GM12875 (cell line): ENCODE data around the gene INPP5A.

Experiments
- H3K4me3 ChIP-seq: one replicate; pipeline ENCODE4 v1.5.1; 2011; ENCODE audit warnings: low read depth, low read length, control low read depth
- TF ChIP-seq, protein P1 (sequence below): IDR thresholded peaks from 2 replicates; pipeline ENCODE4 v1.5.1; 2011; ENCODE audit warnings: low read depth, mild to moderate bottlenecking, control low read depth, inconsistent platforms, low read length, moderate library complexity, borderline replicate concordance; ENCODE audit not compliant: insufficient read depth

INPP5A gene

DNA sequence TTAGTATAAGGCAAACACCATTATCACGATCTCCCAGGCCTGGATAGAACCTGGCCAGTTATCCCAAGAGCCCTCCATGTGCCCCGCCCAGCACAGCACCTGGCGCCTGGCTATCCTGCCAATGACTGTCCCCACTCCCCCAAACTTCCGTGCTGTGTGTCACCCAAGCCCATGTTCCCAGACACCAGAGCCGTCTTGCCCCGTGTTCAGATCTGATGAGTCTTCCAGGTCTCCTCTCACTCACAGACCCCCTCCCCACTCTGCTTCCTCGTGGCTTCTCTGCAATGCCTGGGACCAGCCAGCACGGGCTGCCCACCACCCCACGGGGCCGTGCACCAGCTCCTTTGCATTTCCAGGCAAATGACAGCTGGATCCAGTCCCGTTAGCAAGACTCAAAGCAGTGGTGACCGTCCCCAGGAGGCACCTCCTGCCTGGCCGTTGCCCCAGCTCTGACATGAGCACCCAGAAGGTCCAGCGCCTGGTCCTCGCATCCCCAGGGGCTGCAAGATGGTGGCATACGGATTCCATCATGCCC is 43.8 kb upstream of the INPP5A start:
- TF ChIP-seq, protein P1, sequence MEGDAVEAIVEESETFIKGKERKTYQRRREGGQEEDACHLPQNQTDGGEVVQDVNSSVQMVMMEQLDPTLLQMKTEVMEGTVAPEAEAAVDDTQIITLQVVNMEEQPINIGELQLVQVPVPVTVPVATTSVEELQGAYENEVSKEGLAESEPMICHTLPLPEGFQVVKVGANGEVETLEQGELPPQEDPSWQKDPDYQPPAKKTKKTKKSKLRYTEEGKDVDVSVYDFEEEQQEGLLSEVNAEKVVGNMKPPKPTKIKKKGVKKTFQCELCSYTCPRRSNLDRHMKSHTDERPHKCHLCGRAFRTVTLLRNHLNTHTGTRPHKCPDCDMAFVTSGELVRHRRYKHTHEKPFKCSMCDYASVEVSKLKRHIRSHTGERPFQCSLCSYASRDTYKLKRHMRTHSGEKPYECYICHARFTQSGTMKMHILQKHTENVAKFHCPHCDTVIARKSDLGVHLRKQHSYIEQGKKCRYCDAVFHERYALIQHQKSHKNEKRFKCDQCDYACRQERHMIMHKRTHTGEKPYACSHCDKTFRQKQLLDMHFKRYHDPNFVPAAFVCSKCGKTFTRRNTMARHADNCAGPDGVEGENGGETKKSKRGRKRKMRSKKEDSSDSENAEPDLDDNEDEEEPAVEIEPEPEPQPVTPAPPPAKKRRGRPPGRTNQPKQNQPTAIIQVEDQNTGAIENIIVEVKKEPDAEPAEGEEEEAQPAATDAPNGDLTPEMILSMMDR = no peak
- no peak overlapping the region for H3K4me3 ChIP-seq

DNA sequence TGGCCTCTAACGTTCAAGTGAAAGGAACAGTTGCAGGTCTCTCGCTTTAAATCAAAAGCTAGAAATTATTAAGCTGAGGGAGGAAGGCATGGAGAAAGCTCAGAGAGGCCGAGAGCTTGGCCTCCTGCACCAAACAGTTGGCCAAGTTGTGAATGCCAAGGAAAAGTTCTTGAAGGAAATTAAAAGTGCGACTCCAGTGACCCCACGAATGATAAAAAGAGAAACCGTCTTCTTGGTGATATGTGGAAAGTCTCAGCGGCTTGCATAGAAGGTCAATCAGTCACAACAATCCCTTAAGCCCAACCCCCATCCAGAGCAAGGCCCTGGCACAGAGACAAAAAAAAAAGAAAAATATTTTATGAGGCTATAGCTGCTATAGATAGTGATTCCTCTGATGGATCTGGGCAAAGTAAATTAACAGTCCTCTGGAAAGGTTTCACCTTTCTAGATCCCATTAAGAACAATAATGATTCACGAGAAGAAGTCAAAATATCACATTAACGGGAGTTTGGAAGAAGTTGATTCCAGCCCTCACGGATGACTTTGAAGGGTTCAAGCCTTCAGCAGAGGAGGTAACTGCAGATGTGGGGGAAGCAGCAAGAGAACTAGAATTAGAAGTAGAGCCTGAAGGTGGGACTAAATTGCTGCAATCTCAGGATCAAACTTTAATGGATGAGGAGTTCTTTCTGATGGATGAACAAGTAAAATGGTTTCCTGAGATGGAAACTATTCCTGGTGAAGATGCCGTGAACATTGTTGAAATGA is 42.5 kb upstream of the INPP5A start:
- no peak overlapping the region for H3K4me3 ChIP-seq
- TF ChIP-seq, protein P1 = no peak

DNA sequence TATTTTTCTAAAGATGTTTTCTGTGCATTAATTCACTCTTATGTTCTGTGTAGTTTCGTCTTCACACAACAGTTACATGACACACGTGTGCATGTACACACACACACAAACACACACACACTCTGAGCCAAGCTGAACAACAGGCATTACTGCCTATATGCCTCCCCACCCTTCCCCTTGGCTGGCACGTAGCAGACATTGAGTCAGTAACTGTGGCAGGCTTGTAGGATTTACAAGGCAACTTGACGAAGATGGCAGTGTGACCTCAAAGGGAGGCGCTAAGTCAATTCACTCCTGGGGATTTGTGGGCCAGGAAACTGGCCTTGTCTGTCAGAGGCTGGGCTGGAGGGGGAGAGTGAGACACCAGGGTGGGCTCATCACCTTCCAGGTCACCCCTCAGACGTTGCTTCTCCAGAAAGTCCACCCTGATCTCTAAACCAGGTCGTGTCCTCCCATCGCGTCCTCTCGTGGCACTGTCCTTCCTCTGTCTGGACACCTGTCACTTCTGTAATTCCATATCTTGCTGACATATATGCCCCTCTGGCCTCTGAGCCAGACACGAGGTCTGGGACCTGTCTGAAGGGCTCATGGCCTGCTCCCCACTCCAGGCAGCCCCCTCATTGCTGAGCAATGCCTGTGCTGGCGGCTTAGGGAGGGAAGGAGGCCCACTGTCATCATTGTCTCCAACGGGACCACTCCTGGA is 41.1 kb upstream of the INPP5A start:
- TF ChIP-seq, protein P1 = no peak
- no peak overlapping the region for H3K4me3 ChIP-seq

DNA sequence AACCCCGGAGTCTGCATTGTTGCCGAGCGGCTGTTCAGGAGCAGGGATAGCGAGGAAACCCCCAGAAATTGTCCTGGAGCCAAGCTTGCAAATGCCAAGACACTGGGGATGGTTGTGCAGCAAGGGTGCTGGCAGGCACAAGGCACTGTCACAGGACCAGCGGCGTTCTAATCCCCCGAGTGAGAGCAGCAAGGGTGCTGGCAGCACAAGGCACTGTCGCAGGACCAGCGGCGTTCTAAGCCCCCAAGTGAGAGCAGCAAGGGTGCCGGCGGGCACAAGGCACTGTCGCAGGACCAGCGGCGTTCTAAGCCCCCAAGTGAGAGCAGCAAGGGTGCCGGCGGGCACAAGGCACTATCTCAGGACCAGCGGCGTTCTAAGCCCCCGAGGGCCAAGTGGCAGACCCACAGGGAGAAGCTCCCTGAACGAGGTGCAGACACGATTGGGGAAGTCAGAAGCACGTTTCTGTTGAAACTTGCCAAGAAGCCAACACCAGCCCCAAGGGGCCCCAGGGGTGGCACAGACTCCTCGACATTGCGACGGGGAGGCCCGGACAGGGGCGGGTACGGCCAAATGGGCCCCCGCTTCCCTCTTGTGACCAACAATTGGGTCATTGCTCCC is 40.4 kb upstream of the INPP5A start:
- TF ChIP-seq, protein P1 = no peak

DNA sequence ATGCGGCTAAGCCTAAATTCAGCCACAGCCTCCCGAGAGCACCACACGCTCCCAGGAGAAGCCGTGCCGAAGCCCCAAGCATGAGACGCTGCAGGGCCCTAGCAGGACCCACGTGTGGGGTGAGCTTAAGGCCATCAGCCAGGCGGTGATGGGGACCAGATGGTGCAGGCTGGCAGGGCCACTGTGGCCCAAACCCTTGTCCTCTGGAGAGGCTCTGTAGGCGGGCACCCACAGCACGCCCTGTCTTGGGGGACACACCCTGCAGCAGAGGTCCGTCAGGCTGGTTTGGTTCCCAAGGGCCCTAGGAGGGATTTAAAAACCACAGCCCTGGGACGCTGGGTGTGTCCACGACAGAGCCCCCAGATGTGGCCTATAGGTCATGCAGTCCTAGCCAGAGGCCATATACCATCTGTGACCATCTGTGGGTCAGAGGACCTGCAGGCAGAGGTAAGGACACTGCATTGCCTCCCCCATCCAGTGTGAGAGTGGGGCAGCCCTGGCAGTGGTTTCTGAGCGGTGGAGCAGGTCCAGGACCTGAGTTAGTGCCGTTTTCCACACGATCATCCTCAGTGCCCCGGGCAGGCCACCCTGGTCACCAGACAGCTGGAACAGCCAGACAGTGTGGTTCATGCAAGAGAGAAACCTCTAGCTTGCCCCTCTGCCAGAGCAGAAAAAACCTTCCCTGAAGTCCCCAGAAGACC is 39.6 kb upstream of the INPP5A start:
- TF ChIP-seq, protein P1 = no peak
- H3K4me3 ChIP-seq = no peak overlapping the region

More for the DNA sequence above, 40.4 kb upstream of the INPP5A start:
- no peak overlapping the region for H3K4me3 ChIP-seq

DNA sequence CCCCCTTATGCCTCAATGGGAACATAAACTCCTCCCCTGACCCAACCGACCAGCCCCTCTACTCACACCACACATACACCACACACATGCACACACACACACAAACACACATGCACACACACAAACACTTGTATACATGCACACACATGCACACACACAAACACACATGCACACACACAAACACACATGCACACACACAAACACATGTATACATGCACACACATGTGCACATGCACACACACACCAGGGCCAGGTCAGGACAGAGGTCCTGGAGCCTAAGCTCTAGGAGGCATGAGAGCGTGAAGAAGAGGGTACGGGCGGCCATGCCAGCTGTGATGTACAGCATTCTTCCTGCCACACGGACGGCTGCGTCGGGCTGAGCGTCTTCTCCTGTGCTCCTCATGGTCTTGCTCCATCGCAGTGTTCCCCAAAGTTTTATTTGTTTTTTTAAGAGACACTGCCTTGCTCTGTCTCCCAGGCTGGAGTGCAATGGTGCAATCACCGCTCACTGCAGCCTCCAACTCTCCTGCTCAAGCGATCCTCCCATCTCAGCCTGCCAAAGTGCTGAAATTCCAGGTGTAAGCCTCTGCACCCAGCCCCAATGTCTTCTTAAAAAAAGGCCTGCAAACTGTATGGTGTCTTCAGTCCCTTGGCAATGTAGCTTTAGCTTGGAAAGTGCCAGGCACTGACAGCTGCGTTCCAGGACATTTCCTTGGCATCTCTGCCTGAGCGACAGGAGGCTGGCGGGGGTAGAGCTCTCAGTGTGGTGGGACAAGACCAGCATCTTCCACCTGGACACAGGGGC is 38.8 kb upstream of the INPP5A start:
- TF ChIP-seq, protein P1 = no peak

More for the DNA sequence above, 38.8 kb upstream of the INPP5A start:
- no peak overlapping the region for H3K4me3 ChIP-seq
